ENCODE measurements around the gene TEKTIP1.
"Not testable (repeated sequence)": the region's sequence is repeated elsewhere in the genome, so short reads cannot be mapped to it uniquely, and the experiment has no call there.

Gene TEKTIP1

DNA sequence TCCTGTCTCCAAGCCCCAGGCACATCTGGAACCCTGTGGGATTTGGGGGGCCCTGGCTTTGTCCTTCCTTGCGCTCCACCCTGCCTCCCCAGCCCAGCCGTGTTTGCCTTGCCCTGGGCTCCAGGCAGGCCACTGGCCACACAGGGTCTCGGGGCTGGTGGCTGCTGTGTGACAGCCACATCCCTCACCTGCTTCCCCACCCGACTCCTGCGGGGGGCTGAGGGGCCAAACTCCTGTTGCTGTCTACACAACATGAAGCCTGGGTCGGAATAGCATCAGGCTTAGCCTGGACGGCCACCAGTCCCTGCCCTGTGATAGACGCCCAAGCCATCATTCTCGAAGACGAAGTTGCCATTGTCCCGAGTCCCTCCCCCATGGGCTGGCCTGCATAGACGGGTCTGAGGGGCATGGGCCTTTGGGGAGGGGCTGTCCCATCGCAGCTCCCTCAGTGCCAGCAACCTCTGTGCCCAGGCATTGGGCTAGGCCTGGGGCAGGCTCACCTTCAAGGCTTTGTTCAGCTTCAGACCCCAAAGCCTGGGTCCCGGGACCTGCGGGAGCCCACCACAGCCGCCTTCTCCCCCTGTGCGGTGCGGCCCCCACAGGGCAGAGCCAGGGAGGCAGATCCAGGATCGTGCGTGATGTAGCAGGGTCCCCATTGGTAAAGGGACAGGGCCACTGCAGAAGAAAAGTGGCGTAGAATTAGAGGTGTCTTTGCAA lies 15.5 kb upstream of the TEKTIP1 start:
- no peak for DNase-seq (ENCODE audit: low read depth in 2 of 2)

DNA sequence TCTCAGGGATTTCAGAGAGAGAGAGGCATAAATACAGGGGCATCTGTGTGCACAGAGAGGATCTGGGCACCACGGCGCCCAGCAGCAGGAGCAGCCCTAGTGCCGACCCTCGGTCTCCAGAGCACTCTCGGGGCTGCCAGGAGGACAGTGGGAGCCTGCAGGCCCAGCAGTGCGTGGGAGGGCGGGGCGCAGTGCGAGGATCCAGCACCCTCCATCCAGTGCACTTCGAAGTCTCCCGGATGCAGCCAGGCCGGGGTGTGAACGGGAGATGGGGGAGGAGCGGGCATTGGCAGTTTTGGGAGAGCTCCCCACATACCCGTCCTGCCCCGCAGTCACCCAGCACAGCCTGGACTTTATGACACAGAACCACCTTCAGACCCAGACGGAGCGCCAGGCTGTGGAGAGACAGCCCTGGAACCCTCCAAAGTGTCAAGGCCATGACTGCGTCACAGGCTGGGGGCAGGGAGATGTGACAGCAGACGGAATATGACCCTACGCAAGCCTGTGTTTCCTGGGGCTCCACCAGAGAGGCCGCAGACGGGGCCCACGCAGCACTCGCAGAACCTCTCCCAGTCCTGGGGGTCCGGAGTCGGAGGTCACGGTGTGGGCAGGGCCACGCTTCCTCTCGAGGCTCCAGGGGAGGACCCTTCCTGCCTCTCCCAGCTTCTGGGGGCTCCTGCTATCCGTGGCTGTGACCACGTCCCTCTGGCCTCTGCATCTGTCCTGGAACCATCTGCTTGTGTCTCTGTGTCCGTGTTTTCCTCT lies 14.7 kb upstream of the TEKTIP1 start:
- no peak for DNase-seq (ENCODE audit: low read depth in 2 of 2)

DNA sequence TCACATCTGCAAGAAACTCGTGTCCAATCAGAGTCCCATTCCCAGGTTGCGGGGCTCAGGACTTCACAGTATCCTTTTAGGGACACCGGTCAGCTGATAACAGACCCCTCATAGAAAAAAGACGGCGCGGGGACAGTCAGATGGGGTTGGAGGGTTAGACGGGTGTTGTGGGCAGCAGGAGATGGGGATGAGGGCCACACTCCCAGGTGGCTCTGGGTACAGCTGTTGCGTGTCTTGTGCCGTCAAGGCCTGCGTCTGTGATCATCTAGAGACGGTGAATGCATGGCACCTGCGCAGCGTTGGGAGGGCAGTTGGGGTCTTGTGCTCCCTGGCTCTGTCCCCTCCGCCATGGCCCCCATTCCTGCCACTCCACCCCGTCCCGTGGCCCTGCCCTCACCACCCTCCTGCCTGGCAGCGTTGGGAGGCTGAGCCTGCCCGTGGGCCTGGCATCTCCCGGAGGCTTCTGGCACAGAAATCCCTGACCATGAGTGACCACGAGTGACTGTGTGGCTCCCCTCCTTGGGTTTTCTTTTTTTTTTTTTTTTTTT lies 14.0 kb upstream of the TEKTIP1 start:
- no peak for DNase-seq (ENCODE audit: low read depth in 2 of 2)

DNA sequence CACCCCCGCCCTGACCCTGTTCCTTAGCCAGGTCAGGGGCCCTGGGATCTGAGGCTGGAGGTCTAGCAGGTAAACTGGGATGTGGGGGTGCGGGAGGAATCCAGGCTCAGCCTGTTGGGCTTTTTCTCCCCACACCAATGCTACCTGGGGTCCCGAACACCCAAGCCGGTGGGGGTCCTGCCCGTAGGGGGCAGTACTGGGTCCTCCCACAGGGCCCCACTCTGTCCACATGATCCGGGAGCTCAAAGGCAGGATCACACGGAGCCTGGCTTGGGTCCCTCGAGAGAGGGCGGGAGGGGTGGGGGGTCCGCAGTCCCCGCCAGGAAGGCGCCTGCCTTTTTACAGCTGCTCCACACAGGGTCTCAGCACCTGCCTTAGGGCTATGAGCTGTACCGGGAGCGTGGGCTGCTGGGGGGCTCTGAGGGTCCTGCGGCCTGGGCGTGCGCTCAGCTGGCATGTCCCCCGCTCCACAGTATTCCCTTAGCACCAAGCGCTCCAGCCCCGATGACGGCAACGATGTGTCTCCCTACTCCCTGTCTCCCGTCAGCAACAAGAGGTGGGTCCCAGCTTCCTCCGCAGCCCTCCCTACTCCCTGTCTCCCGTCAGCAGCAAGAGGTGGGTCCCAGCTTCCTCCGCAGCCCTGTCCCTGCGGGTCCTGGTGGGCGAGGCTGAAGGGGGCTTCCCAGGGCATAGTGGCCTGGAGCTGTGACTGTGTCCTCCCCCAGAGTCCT lies 12.3 kb upstream of the TEKTIP1 start:
- no peak for DNase-seq (ENCODE audit: low read depth in 2 of 2)

DNA sequence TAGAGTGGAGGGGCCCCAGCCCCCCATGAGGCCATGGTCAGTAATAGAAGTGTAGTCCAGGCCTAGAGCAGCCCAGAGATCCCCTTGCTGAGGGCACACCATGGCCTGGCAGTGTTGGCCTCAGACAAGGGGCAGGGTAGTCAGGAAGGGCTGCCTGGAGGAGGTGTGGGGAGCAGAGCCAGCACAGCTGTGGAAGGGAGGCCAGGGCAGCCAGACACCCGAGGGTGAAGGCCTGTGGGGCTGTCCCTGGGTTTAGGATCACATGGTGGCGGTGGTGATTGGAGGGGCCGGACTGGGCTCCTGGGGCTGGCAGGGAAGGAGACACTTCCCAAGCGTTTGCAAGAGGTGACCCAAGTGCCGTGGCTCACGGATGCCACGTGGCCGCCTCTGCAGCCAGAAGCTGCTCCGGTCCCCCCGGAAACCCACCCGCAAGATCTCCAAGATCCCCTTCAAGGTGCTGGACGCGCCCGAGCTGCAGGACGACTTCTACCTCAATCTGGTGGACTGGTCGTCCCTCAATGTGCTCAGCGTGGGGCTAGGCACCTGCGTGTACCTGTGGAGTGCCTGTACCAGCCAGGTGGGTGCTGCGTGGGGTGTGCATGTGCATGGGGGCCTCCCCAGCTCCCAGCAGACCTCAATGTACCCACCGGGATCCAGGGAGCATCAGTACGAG lies 11.6 kb upstream of the TEKTIP1 start:
- no peak for DNase-seq (ENCODE audit: low read depth in 2 of 2)

DNA sequence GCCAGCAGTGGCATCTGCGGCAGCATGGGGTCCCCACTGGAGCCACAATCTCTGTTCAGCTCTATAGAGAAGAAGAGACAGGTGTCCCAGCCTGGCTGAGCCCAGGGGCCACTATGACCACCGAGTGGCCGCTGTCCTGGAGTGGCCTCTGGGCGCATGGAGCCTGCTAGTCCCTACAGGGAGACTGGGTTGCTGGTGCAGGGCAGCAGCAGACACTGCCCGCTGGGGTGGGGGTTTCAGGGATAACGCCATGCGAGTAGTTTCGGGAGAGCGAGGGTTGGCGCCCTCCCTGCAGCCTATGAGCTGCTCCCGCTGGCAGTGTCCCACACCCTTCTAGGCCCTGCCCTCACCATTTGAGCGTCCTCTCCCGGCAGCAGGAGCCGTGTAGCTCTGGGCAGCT lies 10.9 kb upstream of the TEKTIP1 start:
- no peak for DNase-seq (ENCODE audit: low read depth in 2 of 2)

DNA sequence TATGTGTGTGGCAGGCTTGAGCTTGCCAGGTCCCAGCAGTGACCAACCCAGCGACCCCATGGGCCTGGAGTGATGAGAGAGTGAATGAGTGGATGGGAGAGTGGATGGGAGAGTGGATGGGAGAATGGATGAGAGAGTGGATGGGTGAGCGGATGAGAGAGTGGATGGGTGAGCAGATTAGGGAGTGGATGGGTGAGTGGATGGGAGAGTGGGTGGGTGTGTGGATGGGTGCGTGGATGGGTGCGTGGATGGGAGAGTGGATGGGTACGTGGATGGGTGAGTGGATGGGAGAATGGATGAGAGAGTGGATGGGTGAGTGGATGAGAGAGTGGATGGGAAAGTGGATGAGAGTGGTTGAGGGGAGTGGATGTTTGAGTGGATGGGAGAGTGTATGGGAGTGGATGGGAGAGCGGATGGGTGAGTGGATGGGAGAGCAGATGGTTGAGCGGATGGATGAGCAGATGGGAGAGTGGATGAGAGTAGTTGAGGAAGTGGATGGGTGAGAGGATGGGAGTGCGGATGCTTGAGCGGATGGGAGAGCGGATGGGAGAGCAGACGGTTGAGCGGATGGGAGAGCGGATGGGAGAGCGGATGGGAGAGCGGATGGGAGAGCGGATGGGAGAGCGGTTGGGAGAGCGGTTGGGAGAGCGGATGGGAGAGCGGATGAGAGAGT lies 10.3 kb upstream of the TEKTIP1 start:
- DNase-seq (ENCODE audit: low read depth in 2 of 2), result no peak

DNA sequence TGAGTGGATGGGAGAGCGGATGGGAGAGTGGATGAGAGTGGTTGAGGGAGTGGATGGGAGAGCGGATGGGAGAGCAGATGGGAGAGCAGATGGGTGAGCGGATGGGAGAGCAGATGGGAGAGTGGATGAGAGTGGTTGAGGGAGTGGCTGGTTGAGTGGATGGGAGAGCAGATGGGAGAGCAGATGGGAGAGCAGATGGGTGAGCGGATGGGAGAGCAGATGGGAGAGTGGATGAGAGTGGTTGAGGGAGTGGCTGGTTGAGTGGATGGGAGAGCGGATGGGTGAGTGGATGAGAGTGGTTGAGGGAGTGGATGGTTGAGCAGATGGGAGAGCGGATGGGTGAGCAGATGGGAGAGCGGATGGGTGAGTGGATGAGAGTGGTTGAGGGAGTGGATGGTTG lies 9.7 kb upstream of the TEKTIP1 start:
- DNase-seq (ENCODE audit: low read depth in 2 of 2), result not testable (repeated sequence)

DNA sequence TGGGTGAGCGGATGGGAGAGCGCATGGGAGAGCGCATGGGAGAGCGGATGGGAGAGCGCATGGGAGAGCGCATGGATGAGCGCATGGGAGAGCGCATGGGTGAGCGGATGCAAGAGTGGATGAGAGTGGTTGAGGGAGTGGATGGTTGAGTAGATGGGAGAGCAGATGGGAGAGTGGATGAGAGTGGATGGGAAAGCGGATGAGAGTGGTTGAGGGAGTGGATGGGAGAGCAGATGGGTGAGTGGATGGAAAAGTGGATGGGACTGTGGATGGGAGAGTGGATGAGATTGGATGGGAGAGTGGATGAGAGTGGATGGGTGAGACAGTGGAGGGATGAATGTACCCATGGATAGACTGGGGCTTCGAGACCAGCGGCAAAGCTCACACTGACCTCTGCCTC lies 8.6 kb upstream of the TEKTIP1 start:
- DNase-seq (ENCODE audit: low read depth in 2 of 2), result no peak

DNA sequence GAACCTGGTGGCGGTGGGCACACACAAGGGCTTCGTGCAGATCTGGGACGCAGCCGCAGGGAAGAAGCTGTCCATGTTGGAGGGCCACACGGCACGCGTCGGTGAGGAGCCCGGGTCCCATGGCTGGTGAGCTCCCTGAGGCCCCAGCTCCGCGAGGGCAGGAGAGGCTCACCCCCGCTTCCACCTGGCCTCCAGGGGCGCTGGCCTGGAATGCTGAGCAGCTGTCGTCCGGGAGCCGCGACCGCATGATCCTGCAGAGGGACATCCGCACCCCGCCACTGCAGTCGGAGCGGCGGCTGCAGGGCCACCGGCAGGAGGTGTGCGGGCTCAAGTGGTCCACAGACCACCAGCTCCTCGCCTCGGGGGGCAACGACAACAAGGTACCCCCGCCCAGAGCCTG lies 7.3 kb upstream of the TEKTIP1 start:
- no peak for DNase-seq (ENCODE audit: low read depth in 2 of 2)

DNA sequence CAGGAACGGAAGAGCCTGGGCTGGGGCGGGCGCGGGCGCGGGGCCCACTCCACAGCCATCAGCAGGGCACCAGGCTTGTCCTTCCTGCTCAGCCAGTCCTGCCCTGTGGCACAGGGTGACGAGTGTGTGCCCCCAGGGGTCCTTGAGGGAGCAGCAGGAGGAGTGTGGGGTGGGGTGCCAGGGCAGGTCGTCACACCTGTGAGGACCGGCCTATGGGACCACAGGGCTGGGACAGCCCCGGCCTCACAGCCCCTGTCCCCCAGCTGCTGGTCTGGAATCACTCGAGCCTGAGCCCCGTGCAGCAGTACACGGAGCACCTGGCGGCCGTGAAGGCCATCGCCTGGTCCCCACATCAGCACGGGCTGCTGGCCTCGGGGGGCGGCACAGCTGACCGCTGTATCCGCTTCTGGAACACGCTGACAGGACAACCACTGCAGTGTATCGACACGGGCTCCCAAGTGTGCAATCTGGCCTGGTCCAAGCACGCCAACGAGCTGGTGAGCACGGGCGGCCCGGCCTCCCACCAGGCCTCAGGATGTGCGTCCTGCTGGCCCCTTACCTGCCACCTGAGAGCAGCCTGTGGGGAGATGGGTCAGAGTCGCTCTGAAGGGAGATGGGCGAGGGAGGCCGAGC lies 6.7 kb upstream of the TEKTIP1 start:
- DNase-seq (ENCODE audit: low read depth in 2 of 2), result no peak

DNA sequence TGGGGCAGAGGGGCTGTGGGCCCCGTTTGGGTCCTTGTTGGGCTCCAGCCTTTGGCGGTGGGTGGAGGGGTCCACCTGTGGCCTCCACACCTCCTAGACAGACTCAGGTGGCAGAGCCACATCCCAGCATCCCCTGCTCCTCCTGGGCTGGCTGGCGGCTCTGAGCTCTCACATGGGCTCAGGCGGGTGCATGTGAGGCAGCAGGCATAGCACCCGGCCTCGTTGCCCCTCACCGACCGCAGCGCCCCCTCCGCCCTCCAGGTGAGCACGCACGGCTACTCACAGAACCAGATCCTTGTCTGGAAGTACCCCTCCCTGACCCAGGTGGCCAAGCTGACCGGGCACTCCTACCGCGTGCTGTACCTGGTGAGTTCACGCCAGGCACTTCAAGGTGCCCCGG lies 5.9 kb upstream of the TEKTIP1 start:
- no peak for DNase-seq (ENCODE audit: low read depth in 2 of 2)

DNA sequence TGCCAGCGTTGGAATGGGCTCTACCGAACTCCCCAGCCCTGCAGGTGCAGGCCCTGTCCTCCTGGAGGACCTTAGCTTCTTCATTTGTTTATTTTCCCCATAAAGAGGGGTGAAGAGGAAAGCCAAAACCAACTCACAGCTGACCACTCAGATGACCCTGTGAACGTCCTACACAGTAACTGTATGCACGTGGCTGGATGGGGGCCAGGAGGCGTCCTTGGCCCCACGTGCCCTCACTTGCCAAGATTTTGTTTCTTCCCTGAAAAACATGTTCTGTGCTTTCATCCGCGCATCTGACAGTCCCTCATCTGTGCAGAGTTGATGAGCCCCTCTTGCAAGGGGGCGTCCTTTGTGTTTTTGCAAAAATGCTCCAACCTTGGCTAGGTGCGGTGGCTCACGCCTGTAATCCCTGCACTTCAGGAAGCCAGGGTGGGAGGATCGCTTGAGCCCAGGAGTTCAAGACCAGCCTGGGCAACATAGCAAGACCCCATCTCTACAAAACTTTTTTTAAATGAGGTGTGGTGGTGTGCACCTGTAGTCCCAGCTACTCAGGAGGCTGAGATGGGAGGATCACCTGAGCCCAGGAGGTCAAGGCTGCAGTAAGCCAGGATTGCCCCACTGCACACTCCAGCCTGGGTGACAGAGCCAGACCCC lies 5.3 kb upstream of the TEKTIP1 start:
- no peak for DNase-seq (ENCODE audit: low read depth in 2 of 2)

DNA sequence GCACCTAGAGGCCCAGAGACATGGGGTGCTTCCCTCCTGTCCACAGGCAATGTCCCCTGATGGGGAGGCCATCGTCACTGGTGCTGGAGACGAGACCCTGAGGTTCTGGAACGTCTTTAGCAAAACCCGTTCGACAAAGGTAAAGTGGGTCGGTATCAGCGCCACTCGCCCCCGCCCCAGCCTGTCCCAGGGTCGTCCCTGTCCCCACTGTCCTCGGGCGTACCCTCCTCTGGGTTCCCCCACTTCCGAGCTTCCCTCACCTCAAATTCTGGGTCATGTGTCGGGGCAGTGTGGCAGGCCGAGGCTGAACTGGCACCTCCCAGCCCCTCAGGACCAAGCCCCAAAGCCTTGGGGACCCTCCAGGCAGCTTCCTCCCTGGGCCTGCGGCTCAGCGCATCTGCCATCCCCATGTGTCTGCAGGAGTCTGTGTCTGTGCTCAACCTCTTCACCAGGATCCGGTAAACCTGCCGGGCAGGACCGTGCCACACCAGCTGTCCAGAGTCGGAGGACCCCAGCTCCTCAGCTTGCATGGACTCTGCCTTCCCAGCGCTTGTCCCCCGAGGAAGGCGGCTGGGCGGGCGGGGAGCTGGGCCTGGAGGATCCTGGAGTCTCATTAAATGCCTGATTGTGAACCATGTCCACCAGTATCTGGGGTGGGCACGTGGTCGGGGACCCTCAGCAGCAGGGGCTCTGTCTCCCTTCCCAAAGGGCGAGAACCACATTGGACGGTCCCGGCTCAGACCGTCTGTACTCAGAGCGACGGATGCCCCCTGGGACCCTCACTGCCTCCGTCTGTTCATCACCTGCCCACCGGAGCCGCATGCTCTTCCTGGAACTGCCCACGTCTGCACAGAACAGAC lies 4.4 kb upstream of the TEKTIP1 start:
- no peak for DNase-seq (ENCODE audit: low read depth in 2 of 2)

DNA sequence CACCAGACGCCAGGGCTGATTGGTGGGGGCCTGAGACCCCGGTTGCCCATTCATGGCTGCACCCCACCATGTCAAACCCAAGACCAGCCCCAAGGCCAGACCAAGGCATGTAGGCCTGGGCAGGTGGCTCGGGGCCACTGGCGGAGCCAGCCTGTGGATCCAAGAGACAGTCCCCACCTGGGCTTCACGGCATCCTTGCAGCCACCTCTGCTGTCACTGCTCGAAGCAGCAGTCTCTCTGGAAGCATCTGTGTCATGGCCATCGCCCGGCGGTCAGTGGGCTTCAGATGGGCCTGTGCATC lies 3.8 kb upstream of the TEKTIP1 start:
- DNase-seq (ENCODE audit: low read depth in 2 of 2), result no peak

DNA sequence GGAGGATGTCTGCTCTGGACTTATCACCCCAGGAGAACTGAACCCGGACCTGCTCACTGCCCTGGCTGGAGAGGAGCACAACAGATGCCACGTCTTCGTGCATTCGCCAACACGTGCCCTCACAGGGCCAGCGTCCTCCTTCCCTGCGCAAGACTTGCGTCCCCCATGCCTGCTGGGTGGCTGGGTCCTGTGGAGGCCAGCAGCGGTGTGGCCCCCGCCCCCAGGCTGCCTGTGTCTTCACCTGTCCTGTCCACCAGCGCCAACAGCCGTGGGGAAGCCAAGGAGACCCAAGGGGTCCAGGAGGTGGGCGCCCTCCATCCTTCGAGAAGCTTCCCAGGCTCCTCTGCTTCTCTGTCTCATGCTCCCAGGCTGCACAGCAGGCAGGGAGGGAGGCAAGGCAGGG lies 3.4 kb upstream of the TEKTIP1 start:
- DNase-seq (ENCODE audit: low read depth in 2 of 2), result no peak

DNA sequence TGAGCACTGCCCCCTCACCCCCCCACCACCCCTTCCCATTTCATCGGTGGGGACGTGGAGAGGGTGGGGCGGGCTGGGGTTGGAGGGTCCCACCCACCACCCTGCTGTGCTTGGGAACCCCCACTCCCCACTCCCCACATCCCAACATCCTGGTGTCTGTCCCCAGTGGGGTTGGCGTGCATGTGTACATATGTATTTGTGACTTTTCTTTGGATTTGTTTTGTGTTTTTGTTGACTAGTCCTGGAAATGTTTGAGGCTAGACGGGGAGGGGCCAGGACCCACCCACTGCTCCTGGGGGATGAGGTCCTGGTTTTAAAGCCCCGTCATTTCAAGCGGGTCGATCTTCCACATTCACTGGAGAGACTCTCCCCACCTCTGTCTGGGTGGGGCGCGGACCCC lies 3.0 kb upstream of the TEKTIP1 start:
- no peak for DNase-seq (ENCODE audit: low read depth in 2 of 2)

DNA sequence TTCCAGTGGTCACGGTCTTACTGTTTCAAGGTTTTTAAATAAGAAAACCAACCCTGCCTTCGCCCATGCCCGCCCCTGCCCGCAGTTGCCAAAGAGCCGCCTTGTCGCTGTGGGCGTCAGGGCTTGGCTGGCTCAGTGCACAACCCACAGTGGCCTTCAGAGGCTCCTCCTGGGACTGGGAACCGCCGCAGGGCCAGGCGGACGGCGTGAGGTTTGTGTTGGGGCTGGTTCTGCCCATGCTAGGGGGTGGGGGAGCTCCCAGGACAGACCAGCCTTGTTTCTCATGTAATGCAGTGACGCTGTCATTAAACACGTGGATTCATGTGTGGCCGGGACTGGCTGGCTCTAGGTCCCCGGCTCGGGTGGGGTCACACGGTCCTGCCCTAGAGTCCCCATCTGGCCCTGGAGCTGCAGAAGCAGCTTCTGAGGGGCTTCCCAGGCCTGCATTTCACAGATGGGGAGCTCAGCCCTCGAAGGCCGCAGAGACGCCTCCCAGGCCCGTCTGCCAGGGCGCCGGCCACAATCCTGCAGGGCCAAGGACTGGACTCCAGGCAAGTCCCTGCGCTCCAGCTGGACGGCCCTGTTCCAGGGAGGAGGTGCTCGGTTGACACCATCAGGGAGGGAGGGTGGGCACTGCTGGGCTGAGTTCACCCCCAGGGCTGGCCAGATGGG lies 2.4 kb upstream of the TEKTIP1 start:
- DNase-seq (ENCODE audit: low read depth in 2 of 2), result no peak

DNA sequence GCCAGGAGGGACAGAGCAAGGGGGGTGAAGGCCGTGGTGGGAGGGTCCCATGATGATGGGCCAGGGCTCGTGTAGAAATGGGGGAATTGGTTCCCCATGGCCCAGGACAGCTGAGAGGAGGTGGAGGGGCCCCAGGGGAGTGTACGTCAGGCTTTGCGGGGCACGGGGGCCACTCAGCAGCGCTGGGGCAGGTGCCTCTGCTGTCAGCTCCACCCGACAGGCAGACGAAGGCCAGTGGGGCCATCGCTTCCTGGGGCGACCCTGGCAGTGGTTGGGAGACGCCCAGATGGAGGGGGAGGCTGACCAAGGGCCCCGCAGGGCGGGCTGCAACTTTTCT lies 1.9 kb upstream of the TEKTIP1 start:
- DNase-seq (ENCODE audit: low read depth in 2 of 2), result no peak
